Measurements from ENCODE around the gene EXD3.
"Not testable (repeated sequence)": the region's sequence is repeated elsewhere in the genome, so short reads cannot be mapped to it uniquely, and the experiment has no call there.

EXD3 gene

DNA sequence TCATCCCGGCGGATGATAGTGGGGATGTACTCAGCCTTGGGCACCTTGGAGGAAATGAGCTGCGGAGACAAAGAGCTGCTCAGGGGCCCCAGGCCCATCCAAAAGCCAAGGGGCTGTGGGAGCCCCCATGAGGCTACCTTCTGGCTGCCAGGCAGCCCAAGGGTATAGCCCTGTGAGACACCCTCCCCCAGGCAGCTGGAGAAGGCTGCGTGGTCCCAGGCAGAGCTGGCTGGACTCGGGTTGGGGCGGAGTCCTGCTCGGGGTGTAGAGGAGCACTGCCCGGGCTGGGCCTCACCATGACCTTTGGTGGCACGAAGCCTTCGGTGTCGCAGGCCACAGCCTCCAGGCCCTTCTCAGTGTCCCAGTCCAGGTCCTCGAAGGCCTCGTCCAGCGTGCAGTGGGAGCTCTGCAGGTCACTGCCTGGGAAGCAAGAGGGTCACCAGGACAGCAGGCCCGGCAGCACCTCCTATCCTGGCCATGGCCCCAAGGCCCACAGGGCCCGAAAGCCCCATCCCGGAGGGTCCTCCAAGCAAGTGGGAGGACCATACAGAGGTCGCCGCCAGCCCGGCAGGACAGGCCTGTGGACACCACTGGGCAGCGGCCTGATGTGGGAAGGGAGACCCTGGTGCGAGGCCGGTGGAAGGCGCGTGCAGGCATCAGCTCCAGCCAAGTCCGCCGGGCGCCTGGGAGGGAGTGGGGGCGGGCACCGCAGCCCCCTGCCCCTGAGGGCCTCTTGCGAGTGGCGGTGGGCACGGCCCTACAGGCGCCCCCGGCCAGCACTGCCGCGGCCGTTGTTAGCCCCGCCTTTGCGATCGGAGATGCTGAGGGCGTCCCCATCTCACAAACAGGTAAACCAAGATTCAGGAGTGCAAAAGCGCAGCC lies 30.0 kb upstream of the EXD3 start:
- DNase-seq (ENCODE audit: insufficient read length, low spot score) (no peak), FAIRE-seq (no peak)
- TF ChIP-seq, protein P1, sequence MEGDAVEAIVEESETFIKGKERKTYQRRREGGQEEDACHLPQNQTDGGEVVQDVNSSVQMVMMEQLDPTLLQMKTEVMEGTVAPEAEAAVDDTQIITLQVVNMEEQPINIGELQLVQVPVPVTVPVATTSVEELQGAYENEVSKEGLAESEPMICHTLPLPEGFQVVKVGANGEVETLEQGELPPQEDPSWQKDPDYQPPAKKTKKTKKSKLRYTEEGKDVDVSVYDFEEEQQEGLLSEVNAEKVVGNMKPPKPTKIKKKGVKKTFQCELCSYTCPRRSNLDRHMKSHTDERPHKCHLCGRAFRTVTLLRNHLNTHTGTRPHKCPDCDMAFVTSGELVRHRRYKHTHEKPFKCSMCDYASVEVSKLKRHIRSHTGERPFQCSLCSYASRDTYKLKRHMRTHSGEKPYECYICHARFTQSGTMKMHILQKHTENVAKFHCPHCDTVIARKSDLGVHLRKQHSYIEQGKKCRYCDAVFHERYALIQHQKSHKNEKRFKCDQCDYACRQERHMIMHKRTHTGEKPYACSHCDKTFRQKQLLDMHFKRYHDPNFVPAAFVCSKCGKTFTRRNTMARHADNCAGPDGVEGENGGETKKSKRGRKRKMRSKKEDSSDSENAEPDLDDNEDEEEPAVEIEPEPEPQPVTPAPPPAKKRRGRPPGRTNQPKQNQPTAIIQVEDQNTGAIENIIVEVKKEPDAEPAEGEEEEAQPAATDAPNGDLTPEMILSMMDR (IDR thresholded peaks at IDR 0.05; ENCODE audit: insufficient read depth, missing control alignments), result no peak

DNA sequence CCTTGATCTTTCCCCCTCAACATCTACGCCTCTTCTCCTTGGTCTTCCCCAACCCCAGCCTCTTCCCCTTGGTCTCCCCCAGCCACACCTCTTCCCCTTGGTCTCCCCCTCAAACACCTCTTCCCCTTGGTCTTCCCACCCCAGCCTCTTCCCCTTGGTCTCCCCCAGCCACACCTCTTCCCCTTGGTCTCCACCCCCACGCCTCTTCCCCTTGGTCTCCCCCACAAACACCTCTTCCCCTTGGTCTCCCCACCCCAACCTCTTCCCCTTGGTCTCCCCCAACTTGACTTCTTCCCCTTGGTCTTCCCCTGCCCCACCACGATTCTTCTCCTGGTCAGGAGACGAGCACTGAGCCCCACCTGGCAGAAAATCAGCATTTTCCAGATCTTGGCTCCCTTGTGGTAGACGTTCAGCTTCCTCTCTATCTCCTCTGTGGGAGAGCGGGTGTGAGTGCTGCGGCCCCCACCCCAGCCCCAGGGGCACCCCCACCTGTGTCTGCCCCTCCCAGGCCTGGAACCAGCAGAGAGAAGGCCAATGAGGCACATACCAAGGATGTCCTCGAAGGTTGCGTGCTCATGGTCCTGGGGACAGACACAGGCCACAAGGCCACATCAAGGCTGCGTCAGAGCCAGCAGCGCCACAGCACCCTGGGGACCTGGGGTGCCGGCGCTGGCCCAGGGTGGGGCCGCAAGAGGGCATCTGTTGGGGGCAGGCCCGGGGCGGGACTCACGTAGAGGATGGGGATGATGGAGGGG lies 29.2 kb upstream of the EXD3 start:
- TF ChIP-seq, protein P1 (IDR thresholded peaks at IDR 0.05; ENCODE audit: insufficient read depth, missing control alignments), result no peak
- DNase-seq (ENCODE audit: insufficient read length, low spot score) (no peak), FAIRE-seq (no peak)

DNA sequence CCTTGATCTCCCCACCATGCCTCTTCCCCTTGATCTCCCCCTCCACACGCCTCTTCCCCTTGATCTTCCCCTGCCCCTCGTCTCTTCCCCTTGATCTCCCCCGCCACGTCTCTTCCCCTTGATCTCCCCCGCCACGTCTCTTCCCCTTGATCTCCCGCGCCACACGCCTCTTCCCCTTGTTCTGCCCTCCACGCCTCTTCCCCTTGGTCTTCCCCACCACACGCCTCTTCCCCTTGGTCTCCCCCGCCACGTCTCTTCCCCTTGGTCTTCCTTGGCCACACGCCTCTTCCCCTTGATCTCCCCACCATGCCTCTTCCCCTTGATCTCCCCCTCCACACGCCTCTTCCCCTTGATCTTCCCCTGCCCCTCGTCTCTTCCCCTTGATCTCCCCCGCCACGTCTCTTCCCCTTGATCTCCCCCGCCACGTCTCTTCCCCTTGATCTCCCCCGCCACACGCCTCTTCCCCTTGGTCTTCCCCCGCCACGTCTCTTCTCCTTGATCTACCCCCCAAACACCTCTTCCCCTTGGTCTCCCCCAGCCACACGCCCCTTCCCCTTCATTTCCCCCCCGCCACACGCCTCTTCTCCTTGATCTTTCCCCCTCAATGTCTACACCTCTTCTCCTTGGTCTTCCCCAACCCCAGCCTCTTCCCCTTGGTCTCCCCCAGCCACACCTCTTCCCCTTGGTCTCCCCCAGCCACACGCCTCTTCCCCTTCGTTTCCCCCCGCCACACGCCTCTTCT lies 28.5 kb upstream of the EXD3 start:
- FAIRE-seq; DNase-seq (ENCODE audit: insufficient read length, low spot score): not testable (repeated sequence)

DNA sequence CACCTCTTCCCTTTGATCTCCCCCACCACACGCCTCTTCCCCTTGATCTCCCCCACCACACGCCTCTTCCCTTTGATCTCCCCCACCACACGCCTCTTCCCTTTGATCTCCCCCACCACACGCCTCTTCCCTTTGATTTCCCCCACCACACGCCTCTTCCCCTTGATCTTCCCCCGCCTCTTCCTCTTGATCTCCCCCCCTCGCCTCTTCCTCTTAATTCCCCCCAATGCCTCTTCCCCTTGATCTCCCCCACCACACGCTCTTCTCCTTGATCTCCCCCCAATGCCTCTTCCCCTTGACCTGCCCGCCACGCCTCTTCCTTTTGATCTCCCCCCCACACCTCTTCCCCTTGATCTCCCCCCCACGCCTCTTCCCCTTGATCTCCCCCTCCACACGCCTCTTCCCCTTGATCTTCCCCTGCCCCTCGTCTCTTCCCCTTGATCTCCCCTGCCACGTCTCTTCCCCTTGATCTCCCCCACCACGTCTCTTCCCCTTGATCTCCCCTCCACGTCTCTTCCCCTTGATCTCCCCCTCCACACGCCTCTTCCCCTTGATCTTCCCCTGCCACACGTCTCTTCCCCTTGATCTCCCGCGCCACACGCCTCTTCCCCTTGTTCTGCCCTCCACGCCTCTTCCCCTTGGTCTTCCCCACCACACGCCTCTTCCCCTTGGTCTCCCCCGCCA lies 27.7 kb upstream of the EXD3 start:
- not testable (repeated sequence) for DNase-seq (ENCODE audit: insufficient read length, low spot score); FAIRE-seq

DNA sequence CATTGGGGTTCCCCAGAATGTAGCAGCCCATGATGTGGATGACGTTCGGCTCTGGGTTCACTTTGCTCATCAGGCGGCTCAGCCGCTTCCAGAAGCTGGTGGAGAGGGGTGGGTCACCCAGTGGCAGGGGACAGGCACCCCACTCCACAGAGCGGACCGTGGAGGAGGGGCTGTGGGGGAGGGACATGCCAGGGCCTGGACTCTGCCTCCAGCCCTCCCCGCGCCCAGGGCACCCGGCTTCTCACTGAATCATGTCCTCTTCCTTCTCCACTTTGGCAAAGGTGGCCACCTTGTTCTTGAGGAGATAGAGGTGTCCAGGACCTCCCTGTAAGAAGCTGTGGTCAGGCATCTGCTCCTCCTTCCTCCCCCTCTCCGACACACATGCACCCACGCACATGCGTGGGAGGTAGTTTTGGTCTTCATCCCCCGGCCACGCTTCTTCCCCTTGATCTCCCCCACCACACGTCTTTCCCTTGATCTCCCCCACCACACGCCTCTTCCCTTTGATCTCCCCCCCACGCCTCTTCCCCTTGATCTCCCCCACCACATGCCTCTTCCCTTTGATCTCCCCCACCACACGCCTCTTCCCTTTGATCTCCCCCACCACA lies 27.1 kb upstream of the EXD3 start:
- DNase-seq (ENCODE audit: insufficient read length, low spot score) (no peak), FAIRE-seq (no peak)
- TF ChIP-seq, protein P1 (IDR thresholded peaks at IDR 0.05; ENCODE audit: insufficient read depth, missing control alignments), result no peak

DNA sequence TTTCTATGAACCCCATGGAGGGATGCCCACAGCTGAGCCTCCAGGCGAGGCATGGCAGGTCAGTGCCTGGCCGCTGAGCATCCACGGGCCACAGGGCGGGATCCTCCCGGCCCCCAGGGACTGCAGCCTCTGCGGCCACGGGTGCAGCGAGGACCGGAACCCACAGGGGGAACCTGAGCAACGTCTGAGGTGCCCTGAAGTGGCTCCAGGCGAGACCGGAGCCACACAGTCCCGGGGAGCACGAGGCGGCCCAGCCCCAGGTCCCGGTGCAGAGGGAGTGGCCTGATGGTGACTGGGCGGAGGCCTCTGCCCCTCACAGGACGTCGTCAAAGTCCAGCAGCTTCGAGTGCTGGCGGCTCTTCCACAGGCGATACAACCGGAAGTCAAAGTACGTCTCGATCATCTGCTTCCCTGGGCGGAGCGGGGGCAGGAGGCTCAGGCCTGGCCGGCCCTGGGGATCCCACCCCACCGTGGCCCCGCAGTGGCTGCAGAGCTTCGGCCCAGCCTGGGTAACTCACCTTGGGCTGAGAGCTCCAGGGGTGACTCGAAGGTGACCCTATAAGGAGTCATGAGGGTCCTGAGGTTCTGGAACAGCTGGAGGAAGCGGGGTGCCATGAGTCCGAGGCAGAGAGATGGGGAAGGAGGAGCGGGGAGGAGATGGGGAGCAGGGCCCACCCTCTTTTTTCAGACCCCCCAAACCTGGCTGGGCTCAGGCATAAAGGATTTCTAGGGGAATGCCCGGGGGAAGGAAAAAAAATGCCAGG lies 26.3 kb upstream of the EXD3 start:
- TF ChIP-seq, protein P1 (IDR thresholded peaks at IDR 0.05; ENCODE audit: insufficient read depth, missing control alignments), result no peak
- DNase-seq (ENCODE audit: insufficient read length, low spot score), result no peak
- no peak for FAIRE-seq

DNA sequence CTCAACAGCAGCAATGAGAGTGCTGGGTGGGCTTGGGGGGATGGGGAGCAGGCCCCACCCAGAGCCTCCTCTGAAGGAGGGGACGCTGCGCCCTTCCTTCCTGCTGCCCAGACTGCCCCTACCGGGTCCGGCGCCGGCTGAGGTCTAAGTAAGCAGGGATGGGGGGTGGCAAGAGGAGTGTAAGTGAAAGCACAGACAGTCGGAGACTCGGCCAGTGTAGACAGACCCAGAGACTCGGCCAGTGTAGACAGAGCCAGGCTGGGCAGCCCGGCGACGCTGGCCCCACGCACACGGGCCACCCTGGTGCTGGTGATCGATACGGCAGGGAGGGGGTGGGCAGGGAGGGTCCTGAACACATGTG lies 25.6 kb upstream of the EXD3 start:
- no peak for FAIRE-seq
- TF ChIP-seq, protein P1 (IDR thresholded peaks at IDR 0.05; ENCODE audit: insufficient read depth, missing control alignments), result no peak
- DNase-seq (ENCODE audit: insufficient read length, low spot score), result no peak
